NB4 (cell line): ENCODE measurements around the gene PTPRG.

Experiments
- MYC ChIP-seq: IDR thresholded peaks from 2 replicates; pipeline ENCODE4 v1.6.1; 2011; ENCODE audit warnings: low read depth, low read length
- POLR2A ChIP-seq: IDR thresholded peaks from 2 replicates; pipeline ENCODE4 v1.6.1; 2011; ENCODE audit warnings: mild to moderate bottlenecking; ENCODE audit not compliant: insufficient read length; ENCODE audit errors: extremely low read depth
- TF ChIP-seq, protein P1 (sequence below): IDR thresholded peaks from one replicate; pipeline ENCODE4 v1.5.1; 2012; ENCODE audit warnings: low read depth, low read length
- TF ChIP-seq, protein P2 (sequence below): IDR thresholded peaks from 2 replicates; pipeline ENCODE4 v1.6.1; 2011; ENCODE audit warnings: low read depth, low read length

DNA sequence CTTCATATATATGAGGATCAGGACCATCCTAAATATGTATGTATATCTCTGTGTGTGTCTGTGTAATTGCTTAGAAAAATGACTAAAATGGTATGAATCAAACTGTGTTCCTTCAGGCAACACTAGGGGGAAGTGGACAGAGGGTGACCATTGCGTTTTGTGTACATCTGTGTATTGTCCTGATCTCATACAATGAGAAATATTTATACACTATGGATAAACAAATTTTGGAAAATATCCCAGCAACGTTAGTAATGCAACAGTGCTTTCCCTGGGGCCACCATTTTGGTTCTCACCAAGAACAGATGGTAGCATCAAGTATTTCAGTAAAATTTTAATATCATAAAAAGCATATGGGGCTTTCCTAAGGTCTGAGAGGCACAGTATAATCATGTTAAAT lies 130.1 kb downstream of the PTPRG start:
- TF ChIP-seq, protein P1, sequence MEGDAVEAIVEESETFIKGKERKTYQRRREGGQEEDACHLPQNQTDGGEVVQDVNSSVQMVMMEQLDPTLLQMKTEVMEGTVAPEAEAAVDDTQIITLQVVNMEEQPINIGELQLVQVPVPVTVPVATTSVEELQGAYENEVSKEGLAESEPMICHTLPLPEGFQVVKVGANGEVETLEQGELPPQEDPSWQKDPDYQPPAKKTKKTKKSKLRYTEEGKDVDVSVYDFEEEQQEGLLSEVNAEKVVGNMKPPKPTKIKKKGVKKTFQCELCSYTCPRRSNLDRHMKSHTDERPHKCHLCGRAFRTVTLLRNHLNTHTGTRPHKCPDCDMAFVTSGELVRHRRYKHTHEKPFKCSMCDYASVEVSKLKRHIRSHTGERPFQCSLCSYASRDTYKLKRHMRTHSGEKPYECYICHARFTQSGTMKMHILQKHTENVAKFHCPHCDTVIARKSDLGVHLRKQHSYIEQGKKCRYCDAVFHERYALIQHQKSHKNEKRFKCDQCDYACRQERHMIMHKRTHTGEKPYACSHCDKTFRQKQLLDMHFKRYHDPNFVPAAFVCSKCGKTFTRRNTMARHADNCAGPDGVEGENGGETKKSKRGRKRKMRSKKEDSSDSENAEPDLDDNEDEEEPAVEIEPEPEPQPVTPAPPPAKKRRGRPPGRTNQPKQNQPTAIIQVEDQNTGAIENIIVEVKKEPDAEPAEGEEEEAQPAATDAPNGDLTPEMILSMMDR: no peak
- TF ChIP-seq POLR2A: no peak
- TF ChIP-seq, protein P2, sequence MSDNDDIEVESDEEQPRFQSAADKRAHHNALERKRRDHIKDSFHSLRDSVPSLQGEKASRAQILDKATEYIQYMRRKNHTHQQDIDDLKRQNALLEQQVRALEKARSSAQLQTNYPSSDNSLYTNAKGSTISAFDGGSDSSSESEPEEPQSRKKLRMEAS: no peak
- no peak for TF ChIP-seq MYC
